Stimulated activated memory B cell treated with anti-CD40 and anti-IgM and Interleukin-4, amounts not matched to agents 10 μg/mL and 1 μg/mL and 100 μg/mL, for 72 hours (primary cell): ENCODE results near the gene KLF13.
A peak's percentile ranks its signal among the peaks of the same experiment; 100 is the strongest.

Experiments used
- ATAC-seq: fragments of 150-1000 bp; cut with Tn5 transposase; 2 replicates; pipeline ENCODE4 v1.10.0; 2021
- H3K27ac Mint-ChIP-seq: one replicate; pipeline ENCODE4 v1.8.0; 2022; ENCODE audit warnings: mild to moderate bottlenecking, mixed read lengths
- H3K27me3 Mint-ChIP-seq: one replicate; pipeline ENCODE4 v1.8.0; 2022; ENCODE audit warnings: mixed read lengths
- H3K36me3 Mint-ChIP-seq: one replicate; pipeline ENCODE4 v1.8.0; 2022; ENCODE audit warnings: mixed read lengths
- H3K4me1 Mint-ChIP-seq: one replicate; pipeline ENCODE4 v1.8.0; 2022; ENCODE audit warnings: mixed read lengths
- H3K4me3 Mint-ChIP-seq: one replicate; pipeline ENCODE4 v1.8.0; 2022; ENCODE audit warnings: mild to moderate bottlenecking, moderate library complexity, mixed read lengths
- H3K9me3 Mint-ChIP-seq: one replicate; pipeline ENCODE4 v1.8.0; 2022; ENCODE audit warnings: mixed read lengths

KLF13 gene

GRCh38 chr15:31365655-31366127, 39.1 kb downstream of the KLF13 start:
- Mint-ChIP-seq H3K27ac (peak overlapping the region; percentile 74), H3K4me1 (peaks cover 100% of the 10 kb centered on the region), H3K4me3 (peak overlapping the region; percentile 61), H3K36me3 (peaks cover 20% of the 10 kb centered on the region), H3K27me3 (no peaks in the 10 kb centered on the region), H3K9me3 (no peaks in the 10 kb centered on the region)
- peak; percentile 67 for ATAC-seq

GRCh38 chr15:31366169-31366734, 39.6 kb downstream of the KLF13 start:
- ATAC-seq, result no peak
- no peaks in the 10 kb centered on the region for H3K9me3 Mint-ChIP-seq
- H3K4me1 Mint-ChIP-seq, result peaks cover 100% of the 10 kb centered on the region
- H3K4me3 Mint-ChIP-seq, result peak overlapping the region; percentile 61
- H3K36me3 Mint-ChIP-seq, result peaks cover 23% of the 10 kb centered on the region
- H3K27me3 Mint-ChIP-seq, result no peaks in the 10 kb centered on the region
- peak overlapping the region; percentile 74 for H3K27ac Mint-ChIP-seq

DNA sequence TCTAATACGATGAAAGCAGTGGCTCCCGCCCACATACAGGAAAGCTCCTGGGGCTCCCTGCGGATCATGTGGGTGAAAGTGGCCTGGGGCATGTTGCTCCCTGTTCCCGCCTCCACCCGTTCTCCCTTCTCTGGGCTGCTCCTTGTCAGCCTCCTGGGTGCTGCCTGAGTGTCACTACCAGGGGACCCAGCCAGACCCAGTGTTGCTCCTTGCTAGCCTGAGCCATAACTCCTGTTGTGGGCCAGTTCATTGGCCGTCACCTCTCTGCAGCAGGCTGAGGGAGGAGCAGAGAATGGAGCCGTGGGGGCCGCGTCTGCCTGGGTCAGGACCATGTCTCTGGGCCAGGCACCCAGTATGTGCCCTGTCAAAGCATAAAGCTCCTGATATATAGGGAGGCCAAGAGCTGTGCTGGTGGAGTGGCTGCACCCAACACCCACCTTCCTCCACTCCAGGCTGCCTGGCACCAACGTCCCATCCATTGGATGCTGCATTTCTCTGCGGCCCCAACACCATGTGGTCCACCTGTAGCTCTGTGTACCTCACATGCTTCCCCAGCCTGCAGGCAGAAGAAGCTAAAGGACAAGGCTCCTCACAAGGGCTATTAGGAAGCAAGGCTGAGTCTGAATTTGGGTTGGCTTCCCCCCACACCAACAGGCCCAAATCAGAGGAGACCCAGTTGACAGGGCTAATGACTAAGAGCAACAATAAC, 40.5 kb downstream of the KLF13 start:
- Mint-ChIP-seq H3K4me1 (peaks cover 92% of the 10 kb centered on the region), H3K9me3 (no peaks in the 10 kb centered on the region), H3K27me3 (no peaks in the 10 kb centered on the region), H3K4me3 (peak overlapping the region; percentile 15), H3K36me3 (peaks cover 23% of the 10 kb centered on the region), H3K27ac (peak overlapping the region; percentile 74)
- no peak for ATAC-seq

- peak; percentile 60 for ATAC-seq
Observed at GRCh38 chr15:31367730-31368344, 41.2 kb downstream of the KLF13 start.

GRCh38 chr15:31369727-31370126, 43.1 kb downstream of the KLF13 start:
- Mint-ChIP-seq H3K27ac (peak overlapping the region; percentile 21), H3K36me3 (peaks cover 33% of the 10 kb centered on the region), H3K4me1 (peaks cover 83% of the 10 kb centered on the region), H3K9me3 (no peaks in the 10 kb centered on the region), H3K27me3 (no peaks in the 10 kb centered on the region), H3K4me3 (no peak overlapping the region)
- no peak for ATAC-seq

More at GRCh38 chr15:31367730-31368344, 41.2 kb downstream of the KLF13 start:
- Mint-ChIP-seq H3K9me3 (no peaks in the 10 kb centered on the region), H3K4me3 (peak overlapping the region; percentile 15), H3K27ac (peak overlapping the region; percentile 74), H3K36me3 (peaks cover 18% of the 10 kb centered on the region), H3K27me3 (no peaks in the 10 kb centered on the region), H3K4me1 (peaks cover 85% of the 10 kb centered on the region)

DNA sequence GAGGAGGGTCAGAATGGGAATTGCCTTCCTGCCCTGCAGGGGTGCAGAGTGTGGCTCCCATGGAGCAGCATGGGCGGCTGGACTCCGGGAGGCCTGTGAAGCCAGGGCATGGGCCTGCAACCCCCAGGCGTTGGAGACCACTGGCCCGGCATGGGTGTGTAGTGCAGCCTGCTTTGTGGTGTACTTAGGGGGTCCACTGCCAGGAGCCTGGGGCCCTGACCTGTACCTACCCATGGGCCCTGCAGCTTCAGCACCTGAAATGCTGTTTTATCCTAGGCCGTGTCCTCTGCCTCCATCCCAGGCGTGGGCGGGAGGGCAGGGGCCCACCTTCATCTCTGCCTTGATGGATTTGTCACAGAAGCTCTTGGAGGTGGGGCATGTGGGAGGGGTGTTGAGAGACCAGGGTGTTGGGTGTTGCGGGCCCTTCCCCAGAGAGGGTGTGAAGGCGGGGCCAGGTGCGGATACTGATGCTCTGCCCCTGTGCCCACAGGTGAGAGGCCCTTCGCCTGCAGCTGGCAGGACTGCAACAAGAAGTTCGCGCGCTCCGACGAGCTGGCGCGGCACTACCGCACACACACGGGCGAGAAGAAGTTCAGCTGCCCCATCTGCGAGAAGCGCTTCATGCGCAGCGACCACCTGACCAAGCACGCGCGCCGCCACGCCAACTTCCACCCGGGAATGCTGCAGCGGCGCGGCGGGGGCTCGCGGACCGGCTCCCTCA, 45.0 kb downstream of the KLF13 start:
- H3K36me3 Mint-ChIP-seq, result peaks cover 33% of the 10 kb centered on the region
- peaks cover 81% of the 10 kb centered on the region for H3K4me1 Mint-ChIP-seq
- H3K9me3 Mint-ChIP-seq, result no peaks in the 10 kb centered on the region
- H3K27ac Mint-ChIP-seq, result peak overlapping the region; percentile 21
- no peak for ATAC-seq
- H3K4me3 Mint-ChIP-seq, result no peak overlapping the region
- H3K27me3 Mint-ChIP-seq, result no peaks in the 10 kb centered on the region

- no peak overlapping the region for H3K27ac Mint-ChIP-seq
- ATAC-seq, result no peak
- H3K9me3 Mint-ChIP-seq, result no peaks in the 10 kb centered on the region
- H3K4me1 Mint-ChIP-seq, result peaks cover 71% of the 10 kb centered on the region
- no peaks in the 10 kb centered on the region for H3K27me3 Mint-ChIP-seq
- peaks cover 33% of the 10 kb centered on the region for H3K36me3 Mint-ChIP-seq
- H3K4me3 Mint-ChIP-seq, result no peak overlapping the region
Observed at GRCh38 chr15:31372635-31373091, 46.0 kb downstream of the KLF13 start.

GRCh38 chr15:31373096-31373865, 46.6 kb downstream of the KLF13 start:
- peaks cover 70% of the 10 kb centered on the region for H3K4me1 Mint-ChIP-seq
- H3K9me3 Mint-ChIP-seq, result no peaks in the 10 kb centered on the region
- no peak for ATAC-seq
- H3K27ac Mint-ChIP-seq, result peak overlapping the region; percentile 37
- H3K27me3 Mint-ChIP-seq, result no peaks in the 10 kb centered on the region
- H3K4me3 Mint-ChIP-seq, result no peak overlapping the region
- H3K36me3 Mint-ChIP-seq, result peaks cover 36% of the 10 kb centered on the region

GRCh38 chr15:31373970-31374369, 47.3 kb downstream of the KLF13 start:
- peaks cover 70% of the 10 kb centered on the region for H3K4me1 Mint-ChIP-seq
- no peak for ATAC-seq
- H3K36me3 Mint-ChIP-seq, result peaks cover 41% of the 10 kb centered on the region
- no peaks in the 10 kb centered on the region for H3K27me3 Mint-ChIP-seq
- no peaks in the 10 kb centered on the region for H3K9me3 Mint-ChIP-seq
- peak overlapping the region; percentile 37 for H3K27ac Mint-ChIP-seq
- H3K4me3 Mint-ChIP-seq, result no peak overlapping the region

DNA sequence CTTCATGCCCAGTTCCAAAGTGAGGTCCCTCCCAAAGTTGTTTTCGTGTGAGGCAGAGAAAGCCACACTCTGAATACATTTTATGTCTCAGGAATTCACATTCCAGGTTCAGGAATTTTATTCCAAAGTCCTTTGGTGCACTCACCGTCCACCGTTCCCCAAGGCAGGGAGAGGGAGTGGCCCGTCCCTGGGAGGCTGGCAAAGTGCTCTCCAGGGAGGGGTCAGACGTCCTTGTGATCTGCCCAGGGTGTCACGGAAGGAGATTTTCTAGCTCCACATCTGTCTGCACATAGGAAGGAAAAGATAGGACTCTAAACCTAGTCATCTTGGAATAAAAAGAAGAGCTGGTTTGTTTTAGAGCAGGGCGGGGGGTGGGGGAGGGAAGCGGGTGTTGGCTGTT, 47.9 kb downstream of the KLF13 start:
- H3K27me3 Mint-ChIP-seq, result no peaks in the 10 kb centered on the region
- no peak for ATAC-seq
- no peaks in the 10 kb centered on the region for H3K9me3 Mint-ChIP-seq
- H3K4me3 Mint-ChIP-seq, result no peak overlapping the region
- H3K36me3 Mint-ChIP-seq, result peaks cover 40% of the 10 kb centered on the region
- peak overlapping the region; percentile 37 for H3K27ac Mint-ChIP-seq
- peaks cover 65% of the 10 kb centered on the region for H3K4me1 Mint-ChIP-seq

- no peak for ATAC-seq
- no peaks in the 10 kb centered on the region for H3K9me3 Mint-ChIP-seq
- H3K36me3 Mint-ChIP-seq, result peaks cover 40% of the 10 kb centered on the region
- H3K27ac Mint-ChIP-seq, result no peak overlapping the region
- peaks cover 60% of the 10 kb centered on the region for H3K4me1 Mint-ChIP-seq
- H3K27me3 Mint-ChIP-seq, result no peaks in the 10 kb centered on the region
- no peak overlapping the region for H3K4me3 Mint-ChIP-seq
Observed at GRCh38 chr15:31374986-31375385, 48.4 kb downstream of the KLF13 start.

GRCh38 chr15:31375772-31376171, 49.1 kb downstream of the KLF13 start:
- Mint-ChIP-seq H3K27ac (no peak overlapping the region), H3K4me3 (no peak overlapping the region), H3K4me1 (peaks cover 52% of the 10 kb centered on the region), H3K36me3 (peaks cover 45% of the 10 kb centered on the region), H3K9me3 (no peaks in the 10 kb centered on the region), H3K27me3 (no peaks in the 10 kb centered on the region)
- ATAC-seq, result no peak

DNA sequence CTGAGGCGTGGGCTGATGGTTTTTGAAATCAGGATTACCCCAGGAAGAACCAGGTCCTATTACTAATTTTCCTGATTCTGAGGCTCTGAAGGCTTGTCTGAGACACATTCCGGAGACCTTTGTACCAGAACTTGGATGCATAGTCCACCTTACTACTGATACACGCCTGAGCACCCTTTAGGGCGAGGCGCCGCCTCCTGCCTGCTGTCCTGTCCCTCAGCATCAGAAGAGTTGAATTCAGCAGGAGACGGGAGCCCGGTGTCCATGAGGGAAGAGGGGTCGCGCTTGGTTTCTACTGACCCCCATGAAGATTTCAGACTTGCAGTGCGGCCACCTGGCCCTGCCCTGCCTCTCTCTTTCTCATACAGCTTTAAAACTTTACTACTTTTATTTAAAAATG, 49.9 kb downstream of the KLF13 start:
- peaks cover 50% of the 10 kb centered on the region for H3K4me1 Mint-ChIP-seq
- H3K27me3 Mint-ChIP-seq, result no peaks in the 10 kb centered on the region
- no peak for ATAC-seq
- no peak overlapping the region for H3K27ac Mint-ChIP-seq
- H3K4me3 Mint-ChIP-seq, result no peak overlapping the region
- H3K36me3 Mint-ChIP-seq, result peaks cover 48% of the 10 kb centered on the region
- no peaks in the 10 kb centered on the region for H3K9me3 Mint-ChIP-seq

GRCh38 chr15:31377030-31377429, 50.4 kb downstream of the KLF13 start:
- no peak overlapping the region for H3K4me3 Mint-ChIP-seq
- H3K4me1 Mint-ChIP-seq, result peaks cover 54% of the 10 kb centered on the region
- no peaks in the 10 kb centered on the region for H3K9me3 Mint-ChIP-seq
- H3K36me3 Mint-ChIP-seq, result peaks cover 51% of the 10 kb centered on the region
- H3K27ac Mint-ChIP-seq, result no peak overlapping the region
- no peaks in the 10 kb centered on the region for H3K27me3 Mint-ChIP-seq
- ATAC-seq, result no peak
